SHP77 treated with DMSO at 0.1 percent for 48 hours (cell line): Measurements from ENCODE around the gene OMG.
"Not testable (repeated sequence)": the region's sequence is repeated elsewhere in the genome, so short reads cannot be mapped to it uniquely, and the experiment has no call there.

Experiments
- DNase-seq: peaks from one replicate; lab custom pipeline; 2025; lab: John Stamatoyannopoulos, UW

OMG gene

DNA sequence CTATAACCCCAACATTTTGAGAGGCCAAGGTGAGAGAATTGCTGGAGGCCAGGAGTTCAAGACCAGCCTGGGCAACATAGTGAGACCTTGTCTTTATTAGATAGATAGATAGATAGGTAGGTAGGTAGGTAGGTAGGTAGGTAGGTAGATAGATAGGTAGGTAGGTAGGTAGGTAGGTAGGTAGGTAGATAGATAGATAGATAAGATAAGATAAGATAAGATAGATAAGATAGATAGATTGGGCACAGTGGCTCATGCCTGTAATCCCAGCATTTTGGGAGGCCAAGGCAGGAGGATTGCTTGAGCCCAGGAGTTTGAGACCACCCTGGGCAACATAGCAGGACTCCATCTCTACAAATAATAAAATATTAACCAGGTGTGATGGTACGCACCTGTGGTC is 34.1 kb downstream of the OMG start:
- DNase-seq: not testable (repeated sequence)

DNA sequence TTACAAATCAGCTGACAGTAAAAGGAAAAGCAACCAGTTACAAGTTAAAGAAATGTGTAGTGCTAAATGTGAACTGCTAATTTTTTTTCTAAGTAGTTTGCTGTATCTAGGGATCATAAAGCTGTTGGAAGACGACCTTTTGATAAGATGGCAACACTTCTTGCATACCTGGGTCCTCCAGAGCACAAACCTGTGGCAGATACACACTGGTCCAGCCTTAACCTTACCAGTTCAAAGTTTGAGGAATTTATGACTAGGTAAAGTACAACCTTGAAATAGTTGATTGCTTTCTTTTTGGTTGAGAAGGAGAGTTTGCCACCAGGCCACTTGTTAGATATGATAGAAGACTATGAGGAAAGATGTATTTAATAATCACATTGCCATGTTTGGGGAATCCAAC is 35.4 kb downstream of the OMG start:
- DNase-seq: no peak

GRCh38 chr17:31260151-31260550 is 36.9 kb downstream of the OMG start:
- no peak for DNase-seq

DNA sequence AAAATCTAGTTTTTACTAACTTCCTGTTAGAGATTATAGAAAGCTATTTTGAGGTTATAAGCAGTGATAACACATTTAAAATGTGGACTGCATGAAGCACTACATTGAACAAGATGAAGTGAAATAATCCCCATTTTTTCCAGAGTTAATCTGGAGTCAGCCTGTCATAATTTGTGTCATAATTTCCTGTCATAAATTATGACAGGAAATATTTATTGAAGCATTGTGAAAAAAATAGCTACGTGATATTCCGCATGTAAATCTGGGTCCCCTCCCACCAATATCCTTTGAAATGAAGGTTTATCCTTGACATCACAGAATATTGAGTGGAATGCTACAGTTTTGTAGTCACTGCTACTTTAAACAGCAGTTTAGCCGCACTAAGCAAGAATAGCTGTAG is 40.1 kb downstream of the OMG start:
- DNase-seq: no peak

- DNase-seq: no peak
Measured at GRCh38 chr17:31254654-31255053, 42.4 kb downstream of the OMG start.

DNA sequence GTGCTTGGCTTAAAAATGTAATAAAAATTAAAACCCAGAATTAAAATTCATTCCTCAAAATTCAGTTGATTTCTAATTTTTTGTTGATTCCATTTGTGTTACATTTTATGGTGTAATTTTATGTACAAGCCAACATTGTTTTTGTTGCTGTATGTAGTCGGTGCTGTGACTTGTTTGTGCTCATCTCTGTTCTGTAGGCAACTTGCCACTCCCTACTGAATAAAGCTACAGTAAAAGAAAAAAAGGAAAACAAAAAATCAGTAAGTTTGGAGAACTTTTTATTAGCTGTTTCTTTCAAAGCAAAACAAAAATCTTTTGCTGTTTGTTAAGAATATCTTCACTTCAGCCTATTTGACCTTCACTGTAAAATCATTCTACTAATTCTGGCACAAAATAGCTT is 44.3 kb downstream of the OMG start:
- DNase-seq: no peak

DNA sequence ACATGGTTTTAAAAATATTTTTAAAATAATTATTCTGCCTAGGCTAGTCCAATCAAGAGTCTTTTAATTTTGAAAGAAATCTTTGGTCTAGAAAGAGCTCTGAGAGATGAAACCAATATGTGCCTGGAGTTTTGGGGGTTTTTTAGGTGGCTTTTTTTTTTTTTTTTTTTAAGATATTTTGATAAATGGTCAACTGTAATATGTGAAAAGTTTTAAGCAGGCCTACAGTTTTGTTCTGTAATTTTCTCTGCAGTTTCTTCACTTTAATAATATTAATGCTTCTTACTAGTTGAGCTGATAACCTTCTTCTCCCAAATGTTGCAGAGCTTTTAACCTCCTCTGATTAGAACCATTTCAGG is 45.1 kb downstream of the OMG start:
- no peak for DNase-seq

DNA sequence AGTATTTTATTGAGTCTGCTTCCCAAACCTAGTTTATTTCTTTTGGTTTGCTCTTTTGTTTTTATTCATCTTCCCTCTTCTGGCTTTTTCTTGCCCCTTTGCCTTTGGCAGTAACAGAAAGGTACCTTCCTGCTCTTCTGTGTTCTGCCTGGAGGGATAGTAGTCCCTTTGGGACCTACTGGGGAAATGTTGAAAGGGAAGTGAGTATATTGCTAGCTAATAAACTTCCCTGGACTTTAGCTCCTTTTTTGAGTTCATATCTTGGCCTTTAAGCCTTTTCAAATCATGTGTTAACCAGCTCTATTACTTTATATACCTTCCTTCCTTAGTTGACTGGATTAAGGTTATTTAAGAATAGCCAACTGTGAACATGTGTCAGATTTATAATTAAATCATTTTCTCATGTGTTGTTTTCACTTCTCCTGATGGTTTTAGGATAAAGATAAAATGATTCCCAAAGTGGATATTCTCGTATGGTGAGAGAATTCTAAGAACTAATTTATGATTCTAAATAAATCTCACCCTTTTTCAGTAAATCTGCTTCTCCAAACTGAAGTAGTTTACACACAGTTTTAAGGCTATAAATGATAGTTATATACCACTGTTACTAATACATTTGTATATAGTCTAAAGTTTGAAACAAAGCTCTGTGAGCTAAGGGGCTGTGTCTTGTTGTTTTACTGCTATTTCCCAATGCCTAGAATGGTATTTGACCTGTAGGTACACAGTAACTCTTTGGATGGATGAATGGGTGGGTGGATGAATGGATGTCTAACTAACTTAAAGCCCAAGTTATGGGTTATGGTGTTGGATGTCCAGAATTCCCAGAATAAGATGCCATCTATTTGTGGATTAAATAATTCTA is 45.7 kb downstream of the OMG start:
- DNase-seq: no peak

DNA sequence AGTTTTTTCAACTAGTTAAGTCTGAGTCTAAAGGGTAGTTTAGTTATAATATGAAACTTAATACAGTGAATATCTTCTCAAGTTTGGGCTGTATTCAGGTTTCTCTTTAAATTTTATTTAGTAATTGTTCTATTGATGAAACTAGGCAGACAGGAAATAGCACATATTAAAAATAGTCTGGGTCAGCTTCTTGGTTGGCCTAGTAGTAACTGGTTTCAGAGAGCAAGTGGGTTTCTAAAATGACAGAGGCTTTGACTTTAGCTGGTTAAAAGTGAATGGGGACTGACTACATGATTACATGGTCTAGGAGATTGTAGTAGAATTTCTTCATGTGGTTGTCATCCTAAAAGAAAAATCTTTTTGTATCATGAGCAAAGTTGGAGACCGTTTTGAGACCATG is 46.8 kb downstream of the OMG start:
- DNase-seq: no peak

- DNase-seq: no peak
Measured at GRCh38 chr17:31249835-31250141, 47.3 kb downstream of the OMG start.

DNA sequence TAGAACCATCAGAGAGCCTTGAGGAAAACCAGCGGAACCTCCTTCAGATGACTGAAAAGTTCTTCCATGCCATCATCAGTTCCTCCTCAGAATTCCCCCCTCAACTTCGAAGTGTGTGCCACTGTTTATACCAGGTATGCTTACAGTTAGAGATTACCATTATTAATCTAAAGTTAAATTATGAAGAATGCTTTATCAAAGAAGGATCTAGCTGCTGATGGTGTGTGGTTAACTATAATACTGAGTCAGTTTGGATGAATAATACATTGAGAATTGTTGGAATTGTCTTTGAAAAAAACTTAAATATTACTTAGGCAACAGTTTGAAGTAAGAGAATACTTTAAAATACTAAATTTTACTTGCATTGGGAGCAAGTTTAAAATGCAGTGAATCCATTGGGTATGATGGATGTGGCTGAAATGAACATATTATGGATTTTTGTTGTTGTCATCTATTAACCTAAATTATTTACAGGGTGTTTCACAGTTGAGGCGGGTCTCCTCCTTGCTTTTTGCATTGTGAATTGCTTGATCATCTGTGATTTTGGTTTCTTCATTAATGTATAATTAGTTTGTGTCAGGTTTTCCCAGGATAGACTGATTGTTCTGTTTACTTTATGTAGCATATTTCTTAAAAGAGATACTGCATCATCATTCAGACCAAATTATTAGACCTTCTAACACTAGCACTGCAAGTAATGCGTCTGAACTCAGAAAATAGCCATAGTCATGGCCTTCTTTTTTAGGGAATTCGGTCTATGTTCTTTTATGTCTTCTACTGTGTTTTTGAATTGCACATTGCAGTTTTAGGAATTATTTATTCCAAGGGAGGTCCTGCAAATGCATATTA is 47.8 kb downstream of the OMG start:
- DNase-seq: no peak
